Measurements from ENCODE around the gene SMYD1.

DNA sequence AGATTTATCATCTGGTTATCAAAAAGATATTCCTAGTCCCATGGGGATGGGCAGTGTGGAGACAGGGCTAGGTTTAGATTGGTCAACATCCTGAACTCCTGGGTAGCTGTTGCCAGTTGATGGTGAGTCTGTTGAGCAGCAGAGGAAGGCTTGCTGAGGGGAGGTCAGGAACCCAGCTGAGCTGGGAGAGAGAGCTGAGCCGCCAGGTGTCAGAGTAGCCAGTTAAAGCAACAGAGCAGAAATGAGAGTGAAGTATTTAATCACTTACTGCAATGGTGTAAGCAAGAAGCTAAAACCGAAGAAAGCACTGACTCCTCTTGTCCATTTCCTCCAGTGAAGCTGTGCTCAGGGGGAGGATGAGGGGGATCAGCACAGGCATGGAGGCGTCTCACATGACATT, 29.6 kb downstream of the SMYD1 start:
- TF ChIP-seq, protein P1, sequence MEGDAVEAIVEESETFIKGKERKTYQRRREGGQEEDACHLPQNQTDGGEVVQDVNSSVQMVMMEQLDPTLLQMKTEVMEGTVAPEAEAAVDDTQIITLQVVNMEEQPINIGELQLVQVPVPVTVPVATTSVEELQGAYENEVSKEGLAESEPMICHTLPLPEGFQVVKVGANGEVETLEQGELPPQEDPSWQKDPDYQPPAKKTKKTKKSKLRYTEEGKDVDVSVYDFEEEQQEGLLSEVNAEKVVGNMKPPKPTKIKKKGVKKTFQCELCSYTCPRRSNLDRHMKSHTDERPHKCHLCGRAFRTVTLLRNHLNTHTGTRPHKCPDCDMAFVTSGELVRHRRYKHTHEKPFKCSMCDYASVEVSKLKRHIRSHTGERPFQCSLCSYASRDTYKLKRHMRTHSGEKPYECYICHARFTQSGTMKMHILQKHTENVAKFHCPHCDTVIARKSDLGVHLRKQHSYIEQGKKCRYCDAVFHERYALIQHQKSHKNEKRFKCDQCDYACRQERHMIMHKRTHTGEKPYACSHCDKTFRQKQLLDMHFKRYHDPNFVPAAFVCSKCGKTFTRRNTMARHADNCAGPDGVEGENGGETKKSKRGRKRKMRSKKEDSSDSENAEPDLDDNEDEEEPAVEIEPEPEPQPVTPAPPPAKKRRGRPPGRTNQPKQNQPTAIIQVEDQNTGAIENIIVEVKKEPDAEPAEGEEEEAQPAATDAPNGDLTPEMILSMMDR (IDR thresholded peaks at IDR 0.05), result no peak
- TF ChIP-seq POLR2A (IDR thresholded peaks at IDR 0.05), result no peak

Data from uterus (tissue), 2 donors.